Ovary (tissue), 3 donors: Measurements from ENCODE around the gene OSBPL9.

ENCODE experiments used
- CTCF ChIP-seq, 3 donors: fragments of 450-650 bp in 2 of 3; fragments of 200-600 bp in 1 of 3; IDR thresholded peaks; one replicate each; pipeline versions ENCODE4 v1.5.1 to v1.8.0; 2016 to 2022; ENCODE audit warnings: antibody characterized with exemption in 3 of 3, mild to moderate bottlenecking in 1 of 3
- POLR2A ChIP-seq: fragments of 450-650 bp; IDR thresholded peaks from one replicate; pipeline ENCODE4 v1.6.1; 2017; ENCODE audit warnings: antibody characterized with exemption, mild to moderate bottlenecking, moderate library complexity
- donor health status: DM: no; HTN: no; CAD: no.

- TF ChIP-seq CTCF (IDR thresholded peaks at IDR 0.05): no peak
- no peak for TF ChIP-seq POLR2A
Measured at GRCh38 chr1:51792864-51793263, 176.0 kb downstream of the OSBPL9 start.
